Lower leg skin (tissue), 4 donors: ENCODE results near the gene IFI44. TPM values are rescaled to one million over a fixed set of nuclear protein-coding genes. Genes with fewer than 3 reads are reported as not detected.

Experiments used
- DNase-seq, 2 donors: peaks; one replicate each; pipeline ENCODE4 v3.0.0-alpha.2; 2019; ENCODE audit warnings: low spot score in 2 of 2
- H3K4me3 ChIP-seq: fragments of 200-600 bp; sonication (generic); 2 replicates; pipeline ENCODE4 v1.5.1; 2017; ENCODE audit warnings: mild to moderate bottlenecking, low read depth; ENCODE audit not compliant: poor library complexity, severe bottlenecking
- POLR2A ChIP-seq, 2 donors: fragments of 450-650 bp; IDR thresholded peaks; one replicate each; pipeline ENCODE4 v1.6.1; 2016 to 2017; ENCODE audit warnings: antibody characterized with exemption in 2 of 2, mild to moderate bottlenecking in 1 of 2, moderate library complexity in 1 of 2
- WGBS, 2 donors: methylation state at CpG; one replicate each; pipeline ENCODE4 v1.1.5; 2018; 5-methylcytosine and 5-hydroxymethylcytosine counted together
- intact Hi-C: fragments of 100-400 bp; cut with DNase I; formaldehyde crosslinking; loops from one replicate; pipeline ENCODE4 v1.15.0; 2023; ENCODE audit warnings: low total_unique reads
- total RNA-seq, 4 donors: library from RNA; depleted of rRNA; stranded (reverse); fragments of >200 nt; gene quantifications; one replicate each; pipeline ENCODE4 v1.1.0, GENCODE V29; 2016
- TF ChIP-seq, protein P1 (sequence below), 3 donors: fragments of 450-650 bp; IDR thresholded peaks; one replicate each; pipeline ENCODE4 v1.5.1; 2016; ENCODE audit warnings: antibody characterized with exemption in 3 of 3, mild to moderate bottlenecking in 3 of 3, moderate library complexity in 2 of 3

The IFI44 gene
- total RNA-seq, 4 donors from 2014 or later = 4.4 to 13.1 (median 5.2) TPM

GRCh38 chr1:78633209-78633608 is 16.4 kb upstream of the IFI44 start:
- WGBS, 2 donors = 96 to 100% methylated on average over 4 of the region's 4 CpGs

GRCh38 chr1:78640462-78640861 is 9.2 kb upstream of the IFI44 start:
- 69 to 76% methylated on average over 1 of the region's 1 CpG for WGBS, 2 donors
- intact Hi-C loops = no loop called here
- TF ChIP-seq, protein P1, sequence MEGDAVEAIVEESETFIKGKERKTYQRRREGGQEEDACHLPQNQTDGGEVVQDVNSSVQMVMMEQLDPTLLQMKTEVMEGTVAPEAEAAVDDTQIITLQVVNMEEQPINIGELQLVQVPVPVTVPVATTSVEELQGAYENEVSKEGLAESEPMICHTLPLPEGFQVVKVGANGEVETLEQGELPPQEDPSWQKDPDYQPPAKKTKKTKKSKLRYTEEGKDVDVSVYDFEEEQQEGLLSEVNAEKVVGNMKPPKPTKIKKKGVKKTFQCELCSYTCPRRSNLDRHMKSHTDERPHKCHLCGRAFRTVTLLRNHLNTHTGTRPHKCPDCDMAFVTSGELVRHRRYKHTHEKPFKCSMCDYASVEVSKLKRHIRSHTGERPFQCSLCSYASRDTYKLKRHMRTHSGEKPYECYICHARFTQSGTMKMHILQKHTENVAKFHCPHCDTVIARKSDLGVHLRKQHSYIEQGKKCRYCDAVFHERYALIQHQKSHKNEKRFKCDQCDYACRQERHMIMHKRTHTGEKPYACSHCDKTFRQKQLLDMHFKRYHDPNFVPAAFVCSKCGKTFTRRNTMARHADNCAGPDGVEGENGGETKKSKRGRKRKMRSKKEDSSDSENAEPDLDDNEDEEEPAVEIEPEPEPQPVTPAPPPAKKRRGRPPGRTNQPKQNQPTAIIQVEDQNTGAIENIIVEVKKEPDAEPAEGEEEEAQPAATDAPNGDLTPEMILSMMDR (IDR thresholded peaks at IDR 0.05) = no peak
- no peak for TF ChIP-seq POLR2A (IDR thresholded peaks at IDR 0.05)
- no peak overlapping the region for H3K4me3 ChIP-seq
- DNase-seq = no peak

More at GRCh38 chr1:78633209-78633608, 16.4 kb upstream of the IFI44 start:
- no peak for DNase-seq
- no peak for TF ChIP-seq POLR2A (IDR thresholded peaks at IDR 0.05)
- TF ChIP-seq, protein P1 (IDR thresholded peaks at IDR 0.05) = no peak
- intact Hi-C loops = no loop called here
- H3K4me3 ChIP-seq = no peak overlapping the region

- H3K4me3 ChIP-seq = no peak overlapping the region
- intact Hi-C loops = no loop called here
- WGBS, 2 donors = 94 to 96% methylated on average over 4 of the region's 4 CpGs
- DNase-seq = no peak
- no peak for TF ChIP-seq POLR2A (IDR thresholded peaks at IDR 0.05)
- TF ChIP-seq, protein P1 (IDR thresholded peaks at IDR 0.05) = no peak
These were observed 8.1 kb upstream of the IFI44 start for GRCh38 chr1:78641558-78641957.

DNA sequence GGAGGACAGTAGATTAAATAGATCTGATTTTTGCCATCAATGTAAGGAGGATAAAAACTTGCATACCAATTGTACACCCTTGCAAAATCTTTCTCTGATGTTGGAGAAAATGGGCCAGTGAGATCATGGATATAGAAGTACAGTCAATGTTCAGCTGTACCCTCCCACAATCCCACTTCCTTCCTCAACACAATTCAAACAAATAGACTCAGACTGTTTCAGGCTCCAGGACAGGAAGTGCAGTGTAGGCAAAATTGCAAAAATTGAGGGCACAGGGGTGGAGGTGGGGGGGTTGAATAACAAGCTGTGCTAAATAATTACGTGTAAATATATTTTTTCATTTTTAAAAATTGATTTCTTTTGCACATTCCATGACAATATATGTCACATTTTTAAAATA is 3.9 kb upstream of the IFI44 start:
- 68 to 75% methylated on average over 1 of the region's 1 CpG for WGBS, 2 donors
- no peak for DNase-seq
- H3K4me3 ChIP-seq = no peak overlapping the region
- TF ChIP-seq, protein P1 (IDR thresholded peaks at IDR 0.05) = no peak
- no peak for TF ChIP-seq POLR2A (IDR thresholded peaks at IDR 0.05)
- intact Hi-C loops = no loop called here

- WGBS, 2 donors = 88 to 100% methylated on average over 1 of the region's 1 CpG
- intact Hi-C loops = no loop called here
- H3K4me3 ChIP-seq = no peak overlapping the region
- TF ChIP-seq, protein P1 (IDR thresholded peaks at IDR 0.05) = no peak
- TF ChIP-seq POLR2A (IDR thresholded peaks at IDR 0.05) = no peak
- DNase-seq = no peak
These were observed 2.4 kb upstream of the IFI44 start for GRCh38 chr1:78647238-78647637.

DNA sequence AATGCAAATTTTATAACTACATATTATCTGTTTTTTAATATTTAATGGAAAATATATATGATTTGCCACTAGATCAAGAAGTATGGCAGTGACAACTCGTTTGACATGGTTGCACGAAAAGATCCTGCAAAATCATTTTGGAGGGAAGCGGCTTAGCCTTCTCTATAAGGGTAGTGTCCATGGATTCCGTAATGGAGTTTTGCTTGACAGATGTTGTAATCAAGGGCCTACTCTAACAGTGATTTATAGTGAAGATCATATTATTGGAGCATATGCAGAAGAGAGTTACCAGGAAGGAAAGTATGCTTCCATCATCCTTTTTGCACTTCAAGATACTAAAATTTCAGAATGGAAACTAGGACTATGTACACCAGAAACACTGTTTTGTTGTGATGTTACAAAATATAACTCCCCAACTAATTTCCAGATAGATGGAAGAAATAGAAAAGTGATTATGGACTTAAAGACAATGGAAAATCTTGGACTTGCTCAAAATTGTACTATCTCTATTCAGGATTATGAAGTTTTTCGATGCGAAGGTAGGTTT is 556 bp downstream of the IFI44 start:
- DNase-seq = no peak
- 40 to 50% methylated on average over 6 of the region's 6 CpGs for WGBS, 2 donors
- TF ChIP-seq, protein P1 (IDR thresholded peaks at IDR 0.05) = no peak
- no peak for TF ChIP-seq POLR2A (IDR thresholded peaks at IDR 0.05)
- intact Hi-C loops = no loop called here
- H3K4me3 ChIP-seq = no peak overlapping the region
